IMR-90 (cell line): Measurements from ENCODE around the gene ADGRG6.

Source experiments
- CEBPB ChIP-seq: IDR thresholded peaks from 2 replicates; pipeline ENCODE4 v1.6.1; 2012; ENCODE audit warnings: low read depth, low read length, improper control_type of control experiment
- CHD1 ChIP-seq: IDR thresholded peaks from 2 replicates; pipeline ENCODE4 v1.6.1; 2012; ENCODE audit warnings: low read depth, low read length, improper control_type of control experiment
- CTCF ChIP-seq: conservative IDR thresholded peaks from 2 replicates; pipeline ENCODE4 v1.5.1; 2012; ENCODE audit warnings: mild to moderate bottlenecking, low read depth, low read length, improper control_type of control experiment
- ELK1 ChIP-seq: fragments of 150-350 bp; IDR thresholded peaks from 2 replicates; pipeline ENCODE4 v1.6.1; 2016; ENCODE audit warnings: low read depth, mild to moderate bottlenecking, low read length, moderate library complexity, borderline replicate concordance
- FOS ChIP-seq: fragments of 150-350 bp; IDR thresholded peaks from 2 replicates; pipeline ENCODE4 v1.6.1; 2016; ENCODE audit warnings: low read depth, low read length
- MAFK ChIP-seq: IDR thresholded peaks from 2 replicates; pipeline ENCODE4 v1.6.1; 2012; ENCODE audit warnings: low read depth, low read length, improper control_type of control experiment
- MAZ ChIP-seq: IDR thresholded peaks from 2 replicates; pipeline ENCODE4 v1.6.1; 2012; ENCODE audit warnings: low read depth, mild to moderate bottlenecking, low read length, improper control_type of control experiment, moderate library complexity, borderline replicate concordance
- MXI1 ChIP-seq: IDR thresholded peaks from 2 replicates; pipeline ENCODE4 v1.6.1; 2012; ENCODE audit warnings: low read depth, mild to moderate bottlenecking, low read length, moderate library complexity, borderline replicate concordance
- NFE2L2 ChIP-seq: fragments of 150-350 bp; IDR thresholded peaks from 2 replicates; pipeline ENCODE4 v1.6.1; 2016; ENCODE audit warnings: low read depth, mild to moderate bottlenecking, low read length
- POLR2A ChIP-seq: IDR thresholded peaks from 2 replicates; pipeline ENCODE4 v1.6.1; 2012; ENCODE audit warnings: mild to moderate bottlenecking, low read depth, low read length
- RAD21 ChIP-seq: IDR thresholded peaks from 2 replicates; pipeline ENCODE4 v1.6.1; 2012; ENCODE audit warnings: low read length, improper control_type of control experiment

GRCh38 chr6:142275236-142276006 is 26.4 kb upstream of the ADGRG6 start:
- no peak for TF ChIP-seq MAFK
- no peak for TF ChIP-seq CTCF
- no peak for TF ChIP-seq POLR2A
- TF ChIP-seq RAD21 = no peak
- no peak for TF ChIP-seq FOS
- TF ChIP-seq ELK1 = no peak
- TF ChIP-seq CEBPB = no peak
- TF ChIP-seq MAZ = no peak
- TF ChIP-seq NFE2L2 = no peak
- TF ChIP-seq MXI1 = no peak
- no peak for TF ChIP-seq CHD1
